GM19455 (cell line): ENCODE measurements around the gene RREB1.

Experiments used
- ATAC-seq: cut with Tn5 transposase; IDR thresholded peaks from one replicate; pipeline ENCODE4 v1.9.1; 2021; ENCODE audit not compliant: unreplicated experiment

Gene RREB1, protein sequence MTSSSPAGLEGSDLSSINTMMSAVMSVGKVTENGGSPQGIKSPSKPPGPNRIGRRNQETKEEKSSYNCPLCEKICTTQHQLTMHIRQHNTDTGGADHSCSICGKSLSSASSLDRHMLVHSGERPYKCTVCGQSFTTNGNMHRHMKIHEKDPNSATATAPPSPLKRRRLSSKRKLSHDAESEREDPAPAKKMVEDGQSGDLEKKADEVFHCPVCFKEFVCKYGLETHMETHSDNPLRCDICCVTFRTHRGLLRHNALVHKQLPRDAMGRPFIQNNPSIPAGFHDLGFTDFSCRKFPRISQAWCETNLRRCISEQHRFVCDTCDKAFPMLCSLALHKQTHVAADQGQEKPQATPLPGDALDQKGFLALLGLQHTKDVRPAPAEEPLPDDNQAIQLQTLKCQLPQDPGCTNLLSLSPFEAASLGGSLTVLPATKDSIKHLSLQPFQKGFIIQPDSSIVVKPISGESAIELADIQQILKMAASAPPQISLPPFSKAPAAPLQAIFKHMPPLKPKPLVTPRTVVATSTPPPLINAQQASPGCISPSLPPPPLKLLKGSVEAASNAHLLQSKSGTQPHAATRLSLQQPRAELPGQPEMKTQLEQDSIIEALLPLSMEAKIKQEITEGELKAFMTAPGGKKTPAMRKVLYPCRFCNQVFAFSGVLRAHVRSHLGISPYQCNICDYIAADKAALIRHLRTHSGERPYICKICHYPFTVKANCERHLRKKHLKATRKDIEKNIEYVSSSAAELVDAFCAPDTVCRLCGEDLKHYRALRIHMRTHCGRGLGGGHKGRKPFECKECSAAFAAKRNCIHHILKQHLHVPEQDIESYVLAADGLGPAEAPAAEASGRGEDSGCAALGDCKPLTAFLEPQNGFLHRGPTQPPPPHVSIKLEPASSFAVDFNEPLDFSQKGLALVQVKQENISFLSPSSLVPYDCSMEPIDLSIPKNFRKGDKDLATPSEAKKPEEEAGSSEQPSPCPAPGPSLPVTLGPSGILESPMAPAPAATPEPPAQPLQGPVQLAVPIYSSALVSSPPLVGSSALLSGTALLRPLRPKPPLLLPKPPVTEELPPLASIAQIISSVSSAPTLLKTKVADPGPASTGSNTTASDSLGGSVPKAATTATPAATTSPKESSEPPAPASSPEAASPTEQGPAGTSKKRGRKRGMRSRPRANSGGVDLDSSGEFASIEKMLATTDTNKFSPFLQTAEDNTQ (N-terminal part only)

DNA sequence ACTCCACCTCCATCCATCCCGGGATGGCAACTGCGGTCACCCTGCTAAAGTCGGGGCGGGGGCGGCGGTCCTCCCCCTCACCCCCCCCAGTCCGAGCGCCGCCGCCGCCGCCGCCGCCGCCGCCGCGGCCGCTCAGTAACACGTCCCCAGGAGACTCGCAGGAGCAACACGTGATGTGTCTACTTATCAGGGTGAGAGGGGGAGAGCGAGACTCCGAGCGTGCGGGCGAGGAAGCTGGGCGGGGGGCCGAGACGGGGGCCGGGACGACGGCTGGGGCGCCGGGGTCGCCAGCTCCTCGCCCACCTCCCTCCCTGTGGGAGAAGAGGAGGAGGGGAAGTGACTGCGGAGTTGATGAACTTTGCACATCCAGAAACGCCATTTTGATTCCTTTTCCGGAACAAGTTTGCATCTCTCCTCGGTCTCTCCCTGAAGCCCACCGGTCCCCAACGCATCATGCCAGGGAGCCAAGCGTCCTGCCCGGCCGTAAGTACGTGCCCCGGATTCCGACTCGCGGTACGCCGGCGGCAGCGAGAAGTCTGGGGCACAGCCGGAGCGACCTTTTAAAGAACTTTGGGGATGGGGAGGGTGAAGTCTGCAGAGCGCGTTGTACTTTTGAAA is at the start of gene RREB1:
RREB1 (plus strand) TSS at position 384 of the 618 bp plus-strand sequence. CDS start 73,951 bp downstream, outside the sequence.
- peak; percentile 57 for ATAC-seq

DNA sequence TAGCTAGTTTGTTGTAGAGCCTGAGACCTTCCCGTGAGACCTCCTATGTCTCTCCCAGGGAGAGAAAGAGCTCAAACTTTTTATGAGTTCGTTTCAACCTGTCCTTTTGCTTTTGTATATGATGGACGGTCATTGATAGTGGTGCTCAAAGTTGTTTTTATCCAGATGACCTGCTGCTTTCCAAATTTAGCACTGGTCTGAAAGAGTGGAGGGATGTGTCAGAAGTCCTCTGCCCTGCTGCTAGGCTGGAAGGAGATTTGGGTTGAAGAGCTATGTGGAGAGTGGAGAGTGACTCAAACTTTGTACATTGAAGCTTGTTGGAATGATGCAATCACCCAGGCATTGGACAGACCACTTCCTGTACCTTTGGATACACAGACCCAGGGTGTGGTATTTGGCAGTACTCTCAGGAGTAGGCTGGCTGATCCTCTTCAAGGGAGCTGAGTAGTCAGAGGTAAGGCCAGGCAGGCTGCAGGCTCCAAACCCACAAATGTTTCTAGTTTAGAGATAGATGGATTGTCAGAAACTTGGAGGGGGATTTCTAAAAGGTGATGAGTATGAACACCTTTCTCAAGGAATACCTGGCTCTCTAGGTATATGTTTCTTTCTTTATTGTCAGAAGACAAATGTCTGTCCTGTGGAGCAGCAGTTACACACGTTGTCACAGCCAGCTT is 49.4 kb upstream of the RREB1 start:
- no peak for ATAC-seq

DNA sequence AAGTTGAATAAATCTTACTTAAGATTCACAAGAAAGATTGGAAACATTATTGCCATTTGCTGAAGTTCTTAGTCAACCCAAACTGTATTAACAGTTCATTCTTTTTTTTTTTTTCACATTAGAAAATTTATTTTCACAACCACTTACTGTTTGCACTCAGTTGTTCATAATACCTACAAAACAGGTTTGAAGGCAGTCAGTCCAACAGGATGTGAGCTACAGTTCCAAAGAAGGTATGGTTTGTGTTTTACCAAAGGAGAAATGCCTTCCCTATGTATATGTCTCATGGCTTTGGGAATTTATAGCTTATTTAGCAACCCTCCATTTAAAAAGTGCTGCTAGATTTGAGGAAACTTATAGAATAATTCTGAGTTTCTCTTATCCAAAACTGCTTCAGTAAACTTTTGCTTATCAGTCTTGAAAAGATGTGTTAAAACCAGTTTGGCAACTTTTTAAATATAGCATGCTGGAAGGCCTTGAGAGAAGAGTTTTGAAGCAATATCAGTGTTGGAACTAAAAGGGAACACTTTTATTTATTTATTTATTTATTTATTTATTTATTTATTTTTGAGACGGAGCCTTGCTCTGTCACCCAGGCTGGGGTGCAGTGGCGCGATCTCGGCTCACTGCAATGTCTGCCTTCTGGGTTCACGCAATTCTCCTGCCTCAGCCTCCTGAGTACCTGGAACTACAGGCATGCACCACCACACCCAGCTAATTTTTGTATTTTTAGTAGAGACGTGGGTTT is 46.8 kb upstream of the RREB1 start:
- ATAC-seq, result no peak

DNA sequence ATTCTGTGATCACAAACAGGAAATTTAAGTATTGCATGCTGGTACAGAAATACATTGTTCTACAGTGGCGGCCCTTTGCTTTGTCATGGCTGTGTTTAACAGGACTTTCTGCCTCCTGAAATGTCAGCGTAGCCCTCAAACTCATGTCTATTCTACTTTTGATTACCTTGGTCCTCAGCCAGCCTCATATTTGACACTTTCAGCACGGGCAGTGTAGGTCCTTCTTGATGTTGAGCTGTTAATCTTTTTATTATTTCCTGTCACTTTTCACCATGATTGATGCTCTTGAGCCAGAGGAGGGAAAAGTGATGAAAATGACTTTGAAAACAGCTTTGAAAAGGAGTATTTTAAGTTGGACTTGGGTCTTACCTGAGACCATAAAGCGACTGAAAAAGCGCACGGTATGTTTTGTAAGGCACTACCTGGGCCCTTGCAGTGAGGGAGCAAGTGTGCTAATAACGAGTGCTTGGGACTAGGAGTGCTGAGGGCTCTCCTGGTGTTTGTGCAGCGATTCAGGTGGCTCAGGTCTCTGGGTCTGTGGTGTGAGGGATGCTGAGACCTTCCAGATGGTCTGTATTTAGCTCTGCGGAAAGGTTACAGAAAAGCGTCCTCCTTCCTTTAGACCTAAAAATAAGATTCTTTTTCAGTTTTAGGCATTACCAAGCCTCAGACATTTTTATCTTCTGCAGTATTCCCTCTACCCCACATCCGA is 45.2 kb upstream of the RREB1 start:
- no peak for ATAC-seq

DNA sequence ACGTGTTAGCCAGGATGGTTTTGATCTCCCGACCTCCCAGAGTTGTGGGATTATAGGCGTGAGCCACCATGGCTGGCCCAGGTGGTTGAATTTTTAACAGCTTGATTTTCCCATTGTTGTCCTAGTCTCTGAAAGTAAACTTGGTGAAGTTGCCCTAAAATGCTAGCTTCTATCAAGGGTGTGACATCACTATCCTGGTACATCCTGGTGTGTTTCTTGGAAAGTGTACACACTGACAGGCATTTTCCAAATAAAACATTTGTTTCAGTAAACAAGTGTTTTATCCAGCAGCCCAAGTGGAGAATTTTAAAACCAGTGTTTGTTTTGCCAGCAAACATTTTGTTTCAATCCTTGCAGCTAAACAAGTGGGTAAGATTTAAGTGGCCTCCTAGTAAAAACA is 40.5 kb upstream of the RREB1 start:
- ATAC-seq, result no peak

DNA sequence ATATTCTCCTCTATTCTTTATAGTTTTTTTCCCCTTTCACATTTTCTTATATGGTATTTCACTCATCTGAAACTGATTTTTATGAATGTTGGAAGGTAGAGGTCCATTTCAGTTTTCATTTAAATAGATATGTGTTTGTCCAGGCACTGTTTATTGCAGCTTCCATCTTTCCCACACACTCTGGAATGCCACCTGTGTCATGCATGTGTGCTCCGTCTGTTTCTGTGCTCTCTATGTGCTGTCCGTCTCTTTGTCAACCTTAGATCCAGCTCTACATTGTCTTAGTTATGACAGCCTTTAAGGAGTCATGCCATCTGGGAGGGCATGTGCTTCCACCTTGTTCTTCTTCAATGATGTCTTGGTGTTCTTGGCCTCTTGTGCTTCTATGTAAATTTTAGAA is 36.4 kb upstream of the RREB1 start:
- ATAC-seq, result no peak

DNA sequence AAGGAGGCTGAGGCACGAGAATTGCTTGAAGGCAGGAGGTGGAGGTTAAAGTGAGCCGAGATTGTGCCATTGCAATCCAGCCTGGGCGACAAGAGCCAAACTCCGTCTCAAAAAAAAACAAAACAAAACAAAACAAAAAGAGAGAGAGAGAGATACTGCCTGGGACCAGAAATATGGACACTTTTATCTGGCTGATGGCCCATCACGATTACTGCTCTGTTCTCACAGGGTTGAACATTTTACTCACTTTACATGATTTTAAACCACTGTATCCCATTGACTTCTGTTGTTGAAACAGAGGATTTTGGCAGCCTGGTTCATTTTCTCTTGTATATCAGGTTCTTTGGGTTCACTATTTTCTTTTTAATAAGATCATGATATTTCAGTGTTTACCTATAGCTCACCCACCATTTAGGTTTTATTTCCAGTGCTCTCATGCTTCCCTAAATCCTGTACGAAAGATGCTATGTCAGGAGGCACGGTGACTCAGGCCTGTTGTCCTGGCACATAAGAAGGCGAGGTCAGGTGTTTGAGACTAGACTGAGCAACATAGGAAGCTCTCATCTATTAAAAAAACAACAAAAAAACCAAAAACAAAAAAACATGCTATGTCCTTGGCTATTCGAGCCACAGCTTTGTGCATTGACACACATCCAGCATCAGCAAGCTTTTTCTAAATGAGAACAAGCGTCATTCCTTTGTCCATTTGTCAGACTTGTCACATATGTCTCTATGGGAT is 34.5 kb upstream of the RREB1 start:
- ATAC-seq, result peak; percentile 34

DNA sequence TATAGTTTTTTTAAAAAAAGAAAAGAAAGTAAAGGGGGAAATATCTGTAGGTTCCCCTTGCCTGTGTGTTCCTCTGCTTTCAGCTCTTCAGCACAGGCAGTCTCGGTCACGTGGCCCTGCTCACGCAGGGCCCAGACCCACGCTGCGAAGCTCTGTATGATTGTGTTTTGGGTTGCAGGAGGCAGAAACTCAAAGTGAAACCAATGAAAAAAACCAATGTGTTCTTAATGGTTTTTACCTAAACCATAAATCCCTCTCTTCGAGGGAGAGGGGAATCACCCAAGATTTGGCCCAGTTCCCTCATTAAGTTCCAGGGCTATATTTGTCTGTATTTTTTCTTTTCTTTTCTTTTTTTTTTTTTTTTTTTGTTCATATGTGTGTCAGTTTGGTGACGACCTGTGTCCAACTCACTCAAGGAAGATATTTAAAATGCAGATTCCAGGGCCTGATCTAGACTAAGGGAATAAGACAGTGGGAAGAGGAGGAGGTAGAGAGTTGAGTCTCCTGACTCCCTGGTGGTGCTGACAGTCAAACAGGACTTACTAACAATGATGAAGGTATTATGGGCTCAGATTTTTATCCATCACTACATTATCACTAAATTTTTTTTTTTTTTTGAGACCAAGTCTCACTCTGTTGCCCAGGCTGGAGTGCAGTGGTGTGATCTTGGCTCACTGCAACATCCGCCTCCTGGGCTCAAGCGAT is 33.8 kb upstream of the RREB1 start:
- ATAC-seq, result peak; percentile 98

DNA sequence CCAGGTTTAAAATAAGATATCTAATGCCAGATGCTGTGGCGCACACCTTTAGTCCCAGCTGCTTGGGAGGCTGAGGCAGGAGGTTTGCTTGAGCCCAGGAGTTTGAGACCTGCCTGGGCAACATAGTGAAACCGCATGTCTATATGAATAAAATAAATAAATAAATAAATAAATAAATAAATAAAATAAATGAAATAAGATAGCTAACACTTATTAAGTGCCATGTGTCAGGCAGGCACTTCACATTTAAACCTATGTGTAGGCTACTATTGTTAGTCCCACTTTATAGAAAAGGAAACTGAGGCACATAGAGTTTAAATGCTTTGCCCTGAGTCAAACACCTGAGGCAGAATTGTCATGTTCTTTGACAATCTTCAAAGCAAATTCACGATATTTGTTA is 32.9 kb upstream of the RREB1 start:
- ATAC-seq, result no peak

DNA sequence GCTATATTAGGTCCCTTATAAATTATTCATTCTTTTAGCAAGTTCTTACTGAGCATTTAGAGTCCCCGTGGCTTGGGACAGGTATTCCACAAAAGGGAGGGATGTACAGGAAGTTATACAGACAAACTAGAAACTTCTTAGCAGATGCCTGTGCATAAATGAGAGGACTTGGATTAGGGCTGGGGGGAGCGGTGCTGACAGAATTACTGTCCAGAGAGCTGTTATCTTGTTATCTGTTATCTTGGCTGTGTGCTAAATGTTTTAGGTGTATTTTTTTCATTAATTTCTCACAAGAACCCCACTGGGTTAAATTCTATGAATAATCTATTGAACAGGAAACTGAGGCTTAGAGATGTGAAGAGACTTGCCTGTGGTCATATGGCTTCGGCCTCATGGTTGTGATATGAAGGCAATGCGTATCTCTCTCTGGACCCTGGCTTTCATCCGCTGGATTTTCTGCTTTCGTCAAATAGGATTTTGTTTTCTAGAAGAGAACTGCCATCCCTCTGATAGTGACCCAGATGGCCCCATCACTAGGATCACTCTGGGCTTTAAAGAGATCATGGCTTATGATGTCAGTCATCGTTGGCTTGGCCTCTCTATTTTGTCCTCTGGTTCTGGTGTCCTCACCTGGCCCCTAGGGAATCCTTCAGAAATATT is 32.3 kb upstream of the RREB1 start:
- no peak for ATAC-seq

DNA sequence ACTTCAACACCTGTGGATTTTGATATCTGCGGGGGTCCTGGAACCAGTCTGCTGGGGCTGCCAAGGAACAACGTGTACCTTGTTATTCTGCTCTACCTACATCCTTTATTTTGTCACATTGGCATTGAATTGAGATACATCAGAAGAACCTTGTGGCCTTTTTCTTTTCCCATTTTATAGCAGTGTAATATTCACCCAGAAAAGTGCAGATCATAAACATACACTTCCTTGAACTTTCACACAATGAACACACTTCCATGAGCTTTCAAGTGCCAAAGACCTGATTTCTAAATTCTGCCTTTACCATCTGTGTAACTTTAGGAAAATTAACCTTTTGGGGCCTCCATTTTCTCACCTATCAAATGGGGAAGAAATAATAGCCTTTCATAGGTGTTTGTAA is 29.9 kb upstream of the RREB1 start:
- no peak for ATAC-seq

DNA sequence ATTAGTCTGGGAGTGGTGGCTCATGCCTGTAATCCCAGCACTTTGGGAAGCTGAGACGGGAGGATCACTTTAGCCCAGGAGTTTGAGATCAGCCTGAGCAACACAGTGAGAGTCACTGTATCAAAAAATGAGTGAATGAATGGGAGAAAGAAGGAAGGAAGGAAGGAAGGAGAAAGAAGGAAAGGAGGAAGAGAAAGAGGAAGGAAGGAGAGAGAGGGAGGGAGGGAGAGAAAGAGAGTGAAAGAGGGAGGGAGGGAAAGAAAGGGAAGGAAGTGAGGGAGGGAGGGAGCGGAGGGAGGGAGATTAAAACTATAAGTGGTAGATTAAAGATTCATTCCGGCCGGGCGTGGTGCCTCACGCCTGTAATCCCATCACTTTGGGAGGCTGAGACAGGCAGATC is 28.9 kb upstream of the RREB1 start:
- ATAC-seq, result no peak

DNA sequence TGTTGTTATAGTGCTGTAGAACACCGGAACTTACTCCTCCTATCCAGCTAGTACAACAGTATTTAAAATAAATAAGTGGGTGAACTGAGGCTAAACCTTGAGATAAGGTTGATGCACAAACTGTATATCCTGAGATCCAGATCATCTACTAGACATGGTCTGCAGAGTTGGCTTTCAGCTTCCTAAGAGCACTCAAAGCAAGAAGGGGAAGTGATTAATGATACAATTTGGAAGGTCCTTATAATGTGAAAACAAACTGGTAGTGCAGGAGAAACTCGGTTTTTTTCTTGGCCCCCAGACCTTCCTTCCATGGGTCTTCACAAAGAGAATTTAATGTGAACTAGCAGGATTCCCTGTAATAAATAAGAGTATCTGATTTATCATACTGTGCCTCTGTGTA is 27.4 kb upstream of the RREB1 start:
- ATAC-seq, result no peak

DNA sequence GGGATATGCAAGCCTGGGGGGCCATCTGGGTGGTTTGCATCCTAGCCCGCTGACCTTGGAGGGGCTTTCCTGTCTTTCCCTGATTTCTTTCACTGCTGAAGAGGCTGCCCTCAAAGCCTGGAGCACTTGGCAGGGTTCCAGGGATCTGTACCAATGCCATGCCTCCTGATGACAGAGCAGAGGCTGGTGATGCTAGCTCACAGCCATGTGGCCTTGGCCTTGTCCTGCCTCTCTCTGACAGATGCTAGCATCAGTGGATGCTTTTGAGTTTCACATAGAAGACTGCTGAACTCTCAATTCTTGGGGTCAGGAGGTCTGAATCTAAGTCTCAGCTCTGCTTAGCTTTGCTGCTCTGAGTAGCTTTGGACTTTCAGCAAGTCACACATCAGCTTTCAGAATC is 21.9 kb upstream of the RREB1 start:
- ATAC-seq, result peak; percentile 58

DNA sequence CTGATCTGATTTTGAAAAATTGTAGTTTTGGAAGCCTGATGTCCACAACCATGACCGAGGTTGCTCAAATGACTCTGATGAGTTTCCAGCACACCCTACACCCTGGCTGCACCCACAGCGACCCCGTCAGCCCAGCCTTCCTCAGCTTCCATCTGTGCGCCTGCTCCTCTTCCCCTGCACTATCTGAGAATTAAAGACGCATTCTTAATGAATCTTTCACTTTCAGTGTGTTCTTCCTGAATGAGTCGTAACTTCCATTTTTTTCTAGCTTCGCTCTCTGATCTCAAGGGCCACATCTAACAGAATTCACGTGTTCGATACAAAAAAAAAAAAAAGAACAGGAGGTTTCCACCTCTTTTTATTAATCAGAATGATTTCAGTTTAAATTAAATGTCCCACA is 21.3 kb upstream of the RREB1 start:
- peak; percentile 45 for ATAC-seq

DNA sequence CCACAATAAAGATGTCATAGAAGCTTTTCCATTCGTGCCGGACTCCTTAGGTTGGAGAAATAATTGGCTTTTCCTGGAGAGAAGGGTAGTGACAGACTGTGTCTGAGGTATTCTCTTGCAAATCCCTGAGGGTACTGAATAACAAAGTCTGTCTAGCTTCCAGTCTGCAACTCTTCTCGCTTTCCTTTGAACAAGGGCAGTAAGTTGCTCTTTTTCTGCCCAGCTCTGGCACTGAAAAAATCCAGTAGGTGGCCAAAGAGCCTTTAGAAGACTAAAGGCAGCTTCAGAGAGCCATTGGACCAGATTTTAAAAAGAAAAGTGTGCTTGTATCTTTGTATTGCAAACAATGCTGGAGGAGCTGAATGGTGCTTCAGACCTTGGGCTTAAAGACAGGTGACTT is 20.7 kb upstream of the RREB1 start:
- ATAC-seq, result no peak

DNA sequence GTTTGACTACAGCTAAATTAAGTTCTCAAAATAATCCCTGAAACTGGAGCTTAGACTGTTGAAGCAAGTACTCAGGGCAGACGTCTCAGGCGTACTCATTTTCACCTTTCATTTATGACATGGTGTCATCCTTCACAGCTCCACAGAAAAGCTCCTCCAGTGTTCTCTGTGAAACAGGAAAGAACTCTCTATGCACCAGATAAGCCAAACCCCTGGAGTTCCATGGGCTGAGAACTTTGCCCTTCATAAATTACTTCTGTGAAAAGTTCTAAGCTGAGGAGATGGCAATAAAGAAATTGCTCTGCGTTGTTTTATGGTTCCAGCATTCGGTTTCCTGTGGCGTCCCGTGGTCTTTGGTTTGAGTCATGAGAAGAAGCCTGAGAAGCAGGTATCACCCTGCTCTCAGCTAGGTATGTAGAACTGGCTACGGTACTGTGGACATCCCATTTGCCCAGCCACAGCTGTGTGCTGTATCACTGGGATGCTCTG is 20.2 kb upstream of the RREB1 start:
- ATAC-seq, result peak; percentile 61
